SK-N-SH (cell line): Measurements from ENCODE around the gene FKBP2. TPM values are rescaled to one million over a fixed set of nuclear protein-coding genes. Genes with fewer than 3 reads are reported as not detected.

ENCODE experiments used
- CTCF ChIA-PET: fragments of 300-600, 350-600 bp; formaldehyde crosslinking; extraction: SDS; loops from one replicate; lab custom pipeline; 2021; lab: Yijun Ruan, JAX
- POLR2A ChIA-PET: fragments of 350-600 bp; sonication (Branson Sonifier 250); formaldehyde crosslinking; extraction: SDS; loops from one replicate; lab custom pipeline; 2020; ENCODE audit warnings: antibody characterized with exemption, inconsistent platforms; lab: Yijun Ruan, JAX
- DNase-seq: peaks from one replicate; pipeline ENCODE4 v3.0.0; 2012
- H2AFZ ChIP-seq: fragments of 200-600 bp; sonication (generic); 2 replicates; pipeline ENCODE4 v1.8.1; 2016; ENCODE audit warnings: antibody characterized with exemption, mild to moderate bottlenecking, low read depth
- H3F3A ChIP-seq: fragments of 200-600 bp; sonication (generic); replicated peaks from 2 replicates; pipeline ENCODE3; 2016; ENCODE audit warnings: antibody characterized with exemption, mild to moderate bottlenecking; ENCODE audit not compliant: insufficient read depth
- H3K27ac ChIP-seq, 2 experiments: fragments of 200-500 bp in 1 of 2; fragments of 200-600 bp in 1 of 2; sonication (Bioruptor generic) in 1 of 2; sonication (generic), shearing (Covaris generic) in 1 of 2; 2 replicates each; pipeline versions ENCODE4 v1.5.1 to v1.6.1; 2014 to 2016; ENCODE audit warnings: low read depth in 2 of 2, inconsistent platforms in 1 of 2, low read length in 1 of 2, mild to moderate bottlenecking in 1 of 2, mixed read lengths in 1 of 2
- H3K27me3 ChIP-seq: fragments of 200-600 bp; sonication (generic), shearing (Covaris generic); 2 replicates; pipeline ENCODE4 v1.6.1; 2016; ENCODE audit warnings: mixed run types; ENCODE audit not compliant: insufficient read depth
- H3K36me3 ChIP-seq, 2 experiments: fragments of 200-500 bp in 1 of 2; fragments of 200-600 bp in 1 of 2; sonication (Bioruptor generic) in 1 of 2; sonication (generic) in 1 of 2; replicated peaks in 1 of 2; 2 replicates each; pipeline versions ENCODE3 to v1.5.1; 2014 to 2016; ENCODE audit warnings: low read length in 1 of 2, mild to moderate bottlenecking in 1 of 2; ENCODE audit not compliant: insufficient read depth in 2 of 2, control insufficient read depth in 1 of 2
- H3K4me1 ChIP-seq, 2 experiments: fragments of 200-500 bp in 1 of 2; fragments of 200-600 bp in 1 of 2; sonication (Bioruptor generic) in 1 of 2; sonication (generic), shearing (Covaris generic) in 1 of 2; 2 replicates each; pipeline versions ENCODE4 v1.5.1 to v1.6.1; 2014 to 2016; ENCODE audit warnings: low read depth in 1 of 2, low read length in 1 of 2, mixed run types in 1 of 2; ENCODE audit not compliant: insufficient read depth in 2 of 2, control insufficient read depth in 1 of 2
- H3K4me2 ChIP-seq: fragments of 200-600 bp; sonication (generic), shearing (Covaris generic); 2 replicates; pipeline ENCODE4 v1.6.1; 2017; ENCODE audit warnings: mixed run types
- H3K4me3 ChIP-seq, 2 experiments: fragments of 200-500 bp in 1 of 2; fragments of 200-600 bp in 1 of 2; sonication (Bioruptor generic) in 1 of 2; sonication (generic), shearing (Covaris generic) in 1 of 2; 2 replicates each; pipeline versions ENCODE4 v1.5.1 to v1.8.1; 2014 to 2016; ENCODE audit warnings: low read depth in 2 of 2, inconsistent platforms in 1 of 2, low read length in 1 of 2, mild to moderate bottlenecking in 1 of 2, mixed read lengths in 1 of 2, moderate library complexity in 1 of 2
- H3K79me2 ChIP-seq: fragments of 200-600 bp; sonication (generic); 2 replicates; pipeline ENCODE4 v1.8.1; 2017; ENCODE audit warnings: mild to moderate bottlenecking; ENCODE audit not compliant: insufficient read depth
- H3K9ac ChIP-seq: fragments of 200-600 bp; sonication (generic); 2 replicates; pipeline ENCODE4 v1.6.1; 2017; ENCODE audit warnings: mixed run types
- H3K9me2 ChIP-seq: fragments of 200-600 bp; sonication (generic); 2 replicates; pipeline ENCODE4 v1.6.1; 2017; ENCODE audit warnings: mixed run types
- H3K9me3 ChIP-seq: fragments of 200-600 bp; sonication (generic); 2 replicates; pipeline ENCODE4 v1.6.1; 2017; ENCODE audit warnings: mixed run types, mild to moderate bottlenecking, moderate library complexity
- H4K20me1 ChIP-seq: fragments of 200-600 bp; sonication (generic); 2 replicates; pipeline ENCODE4 v1.6.1; 2017; ENCODE audit warnings: mild to moderate bottlenecking, mixed run types; ENCODE audit not compliant: insufficient read depth
- CHD2 ChIP-seq: fragments of 150-350 bp; IDR thresholded peaks from 2 replicates; pipeline ENCODE4 v1.6.1; 2018; ENCODE audit warnings: low read length; ENCODE audit not compliant: partially characterized antibody
- ELF1 ChIP-seq: IDR thresholded peaks from 2 replicates; pipeline ENCODE4 v1.4.0; 2012
- FOSL2 ChIP-seq: IDR thresholded peaks from 2 replicates; pipeline ENCODE4 v1.4.0; 2012; ENCODE audit warnings: low read depth, mild to moderate bottlenecking, moderate library complexity, borderline replicate concordance
- FOXM1 ChIP-seq: IDR thresholded peaks from 2 replicates; pipeline ENCODE4 v1.4.0; 2012; ENCODE audit warnings: low read depth, mild to moderate bottlenecking
- IRF3 ChIP-seq: fragments of 150-350 bp; IDR thresholded peaks from 2 replicates; pipeline ENCODE4 v1.6.1; 2016; ENCODE audit warnings: mild to moderate bottlenecking, low read depth, low read length
- JUND ChIP-seq: IDR thresholded peaks from 2 replicates; pipeline ENCODE4 v1.4.0; 2012
- POLR2AphosphoS5 ChIP-seq: IDR thresholded peaks from 2 replicates; pipeline ENCODE4 v1.6.1; 2012; ENCODE audit warnings: low read depth, low read length
- RCOR1 ChIP-seq: fragments of 150-350 bp; IDR thresholded peaks from 2 replicates; pipeline ENCODE4 v1.6.1; 2017; ENCODE audit warnings: antibody characterized with exemption, low read length
- REST ChIP-seq: IDR thresholded peaks from 2 replicates; pipeline ENCODE4 v1.6.1; 2012; ENCODE audit warnings: mild to moderate bottlenecking, low read depth, low read length, moderate library complexity
- RFX5 ChIP-seq: IDR thresholded peaks from 2 replicates; pipeline ENCODE4 v1.6.1; 2012; ENCODE audit warnings: mild to moderate bottlenecking, improper control_type of control experiment, low read length
- SIN3A ChIP-seq: IDR thresholded peaks from 2 replicates; pipeline ENCODE4 v1.6.1; 2012; ENCODE audit warnings: low read depth, mild to moderate bottlenecking, low read length, moderate library complexity, borderline replicate concordance
- TCF12 ChIP-seq: IDR thresholded peaks from 2 replicates; pipeline ENCODE4 v1.4.0; 2012
- YY1 ChIP-seq: IDR thresholded peaks from 2 replicates; pipeline ENCODE4 v1.4.0; 2012; ENCODE audit warnings: low read depth, mild to moderate bottlenecking
- ZBTB33 ChIP-seq: IDR thresholded peaks from 2 replicates; pipeline ENCODE4 v1.4.0; 2012; ENCODE audit warnings: low read depth, borderline replicate concordance
- WGBS: methylation state at CpG from one replicate; pipeline ENCODE4 v1.1.6; 2017; ENCODE audit warnings: low lambda C conversion rate; 5-methylcytosine and 5-hydroxymethylcytosine counted together
- polyA plus RNA-seq, 3 experiments: library from polyadenylated mRNA; depleted of rRNA; stranded (reverse); fragments of >200 nt; gene quantifications; 2 replicates each; pipeline ENCODE4 v1.2.3, GENCODE V29; 2012
- TF ChIP-seq, protein P1 (sequence below): IDR thresholded peaks from 2 replicates; pipeline ENCODE4 v1.4.0; 2012; ENCODE audit warnings: low read depth

The FKBP2 gene
- polyA plus RNA-seq, 1 of the 3 experiments (the other 2 are of a cell fraction), result 127 TPM

GRCh38 chr11:64245797-64246620 lies 5.1 kb downstream of the FKBP2 start:
- TF ChIP-seq FOSL2 (peak; percentile 90; the same call in 1 of the 2 replicates), YY1 (peak; percentile 65; the same call in 1 of the 2 replicates), FOXM1 (no peak), RFX5 (no peak), TCF12 (0 out of 2 replicates have a peak, but pooled peaks have one; percentile 22), POLR2AphosphoS5 (peak; percentile 16), CHD2 (no peak), REST (no peak), SIN3A (peak; percentile 24; the same call in 1 of the 2 replicates), JUND (no peak; the same call in 1 of the 2 replicates), IRF3 (no peak), ELF1 (no peak), ZBTB33 (no peak), RCOR1 (peak; percentile 46; the same call in 1 of the 2 replicates)
- TF ChIP-seq, protein P1, sequence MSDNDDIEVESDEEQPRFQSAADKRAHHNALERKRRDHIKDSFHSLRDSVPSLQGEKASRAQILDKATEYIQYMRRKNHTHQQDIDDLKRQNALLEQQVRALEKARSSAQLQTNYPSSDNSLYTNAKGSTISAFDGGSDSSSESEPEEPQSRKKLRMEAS, result peak; percentile 55; the same call in 1 of the 2 replicates
- ChIA-PET POLR2A (interaction anchor here (1.0 to 12.4 kb wide), 9 partner anchors 15 to 65 kb away, joined by 3 to 112 read pairs (median 3); partner anchors contain the start of gene ESRRA), CTCF (interaction anchor here (1.0 to 3.4 kb wide), 6 partner anchors 13 to 1084 kb away, joined by 3 to 20 read pairs (median 8); partner anchors contain the start of genes DNAJC4 and ESRRA)
- Histone ChIP-seq H3K27ac (peak overlapping the region; percentile 63 to 89), H3F3A (peaks cover 11% of the 10 kb centered on the region), H3K4me3 (peak overlapping the region; percentile 75 to 98), H3K4me2 (peak overlapping the region; percentile 77), H2AFZ (no peak overlapping the region), H3K36me3 (peaks cover 10 to 14% of the 10 kb centered on the region in 2 experiments), H3K27me3 (no peaks in the 10 kb centered on the region), H3K9ac (peak overlapping the region; percentile 72), H3K4me1 (peaks cover 9 to 44% of the 10 kb centered on the region in 2 experiments; a peak in 2 of 4 replicates), H3K79me2 (peaks cover 48% of the 10 kb centered on the region), H4K20me1 (no peaks in the 10 kb centered on the region), H3K9me2 (no peaks in the 10 kb centered on the region), H3K9me3 (no peaks in the 10 kb centered on the region)
- WGBS, result 2% methylated on average over 16 of the region's 46 CpGs
- peak; percentile 58 for DNase-seq
